A673 (cell line): Measurements from ENCODE around the gene TP53I11. TPM values are rescaled to one million over a fixed set of nuclear protein-coding genes. Genes with fewer than 3 reads are reported as not detected.

ENCODE experiments used
- BruUV-seq: library from RNA; stranded (reverse); fragments of 400-500 nt; replicated peaks from 2 replicates; lab custom pipeline; 2021; lab: Mats Ljungman, UMichigan
- CTCF ChIA-PET: fragments of 300-600 bp; sonication (Branson Sonifier 250); formaldehyde crosslinking; loops from one replicate; lab custom pipeline; 2022; ENCODE audit warnings: antibody characterized with exemption; lab: Charles Lee
- POLR2A ChIA-PET: fragments of 300-600 bp; sonication (Branson Sonifier 250); formaldehyde crosslinking; loops from one replicate; lab custom pipeline; 2022; ENCODE audit warnings: antibody characterized with exemption; ENCODE audit not compliant: low non-redundant PET; lab: Charles Lee
- DNase-seq: peaks from one replicate; pipeline ENCODE4 v3.0.0-alpha.2; 2015; ENCODE audit warnings: low spot score
- H3K27ac ChIP-seq: fragments of 200-600 bp; sonication (generic); 2 replicates; pipeline ENCODE4 v1.5.1; 2016; ENCODE audit warnings: mixed run types, low read depth, mild to moderate bottlenecking, mixed read lengths, antibody characterized with exemption, low read length; ENCODE audit not compliant: poor library complexity, severe bottlenecking
- H3K27me3 ChIP-seq: fragments of 200-600 bp; sonication (generic); replicated peaks from 2 replicates; pipeline ENCODE4 v1.6.1; 2017; ENCODE audit warnings: mixed run types, low read depth, mild to moderate bottlenecking, mixed read lengths, antibody characterized with exemption, low read length; ENCODE audit not compliant: insufficient read depth, poor library complexity
- H3K36me3 ChIP-seq: fragments of 200-600 bp; sonication (generic); 2 replicates; pipeline ENCODE4 v1.6.1; 2016; ENCODE audit warnings: mixed run types, mild to moderate bottlenecking, mixed read lengths, antibody characterized with exemption, low read length; ENCODE audit not compliant: insufficient read depth, poor library complexity, severe bottlenecking
- H3K4me1 ChIP-seq: fragments of 200-600 bp; sonication (generic); 2 replicates; pipeline ENCODE4 v1.6.1; 2017; ENCODE audit warnings: mixed run types, mild to moderate bottlenecking, mixed read lengths, antibody characterized with exemption, low read length; ENCODE audit not compliant: insufficient read depth, poor library complexity, severe bottlenecking
- H3K4me3 ChIP-seq: fragments of 200-600 bp; sonication (generic); 2 replicates; pipeline ENCODE4 v1.5.1; 2016; ENCODE audit warnings: low read depth, mixed run types, mild to moderate bottlenecking, mixed read lengths, low read length; ENCODE audit not compliant: poor library complexity, severe bottlenecking
- H3K9me3 ChIP-seq: fragments of 200-600 bp; sonication (generic); 2 replicates; pipeline ENCODE4 v1.6.1; 2016; ENCODE audit warnings: mixed run types, low read depth, mild to moderate bottlenecking, mixed read lengths, antibody characterized with exemption, low read length; ENCODE audit not compliant: poor library complexity, severe bottlenecking
- EZH2 ChIP-seq: fragments of 200-600 bp; sonication (generic); IDR thresholded peaks from 2 replicates; pipeline ENCODE4 v1.6.1; 2017; ENCODE audit warnings: borderline replicate concordance, low read depth, mild to moderate bottlenecking, mixed read lengths, antibody characterized with exemption, low read length; ENCODE audit not compliant: poor library complexity, severe bottlenecking
- intact Hi-C: fragments of 100-400 bp; cut with micrococcal nuclease; formaldehyde crosslinking; loops from one replicate; pipeline ENCODE4 v1.10.0; 2022; ENCODE audit not compliant: unreplicated experiment
- total RNA-seq: library from RNA; stranded (reverse); gene quantifications from 2 replicates; pipeline ENCODE4 v1.2.3, GENCODE V29; 2021
- TF ChIP-seq, protein P1 (sequence below): fragments of 300-800, 200-600 bp; sonication (generic); conservative IDR thresholded peaks from 2 replicates; pipeline ENCODE4 v1.5.1; 2017; ENCODE audit warnings: low read depth, mild to moderate bottlenecking, antibody characterized with exemption, low read length, moderate library complexity, mixed read lengths

The TP53I11 gene
- total RNA-seq, 1 experiment from 2014 or later = 52.0 TPM

- Histone ChIP-seq H3K27ac (no peak overlapping the region), H3K9me3 (no peaks in the 10 kb centered on the region), H3K36me3 (no peaks in the 10 kb centered on the region), H3K4me3 (no peak overlapping the region), H3K27me3 (no peaks in the 10 kb centered on the region), H3K4me1 (no peaks in the 10 kb centered on the region)
- intact Hi-C loops = no loop called here
- TF ChIP-seq EZH2 = no peak
- TF ChIP-seq, protein P1, sequence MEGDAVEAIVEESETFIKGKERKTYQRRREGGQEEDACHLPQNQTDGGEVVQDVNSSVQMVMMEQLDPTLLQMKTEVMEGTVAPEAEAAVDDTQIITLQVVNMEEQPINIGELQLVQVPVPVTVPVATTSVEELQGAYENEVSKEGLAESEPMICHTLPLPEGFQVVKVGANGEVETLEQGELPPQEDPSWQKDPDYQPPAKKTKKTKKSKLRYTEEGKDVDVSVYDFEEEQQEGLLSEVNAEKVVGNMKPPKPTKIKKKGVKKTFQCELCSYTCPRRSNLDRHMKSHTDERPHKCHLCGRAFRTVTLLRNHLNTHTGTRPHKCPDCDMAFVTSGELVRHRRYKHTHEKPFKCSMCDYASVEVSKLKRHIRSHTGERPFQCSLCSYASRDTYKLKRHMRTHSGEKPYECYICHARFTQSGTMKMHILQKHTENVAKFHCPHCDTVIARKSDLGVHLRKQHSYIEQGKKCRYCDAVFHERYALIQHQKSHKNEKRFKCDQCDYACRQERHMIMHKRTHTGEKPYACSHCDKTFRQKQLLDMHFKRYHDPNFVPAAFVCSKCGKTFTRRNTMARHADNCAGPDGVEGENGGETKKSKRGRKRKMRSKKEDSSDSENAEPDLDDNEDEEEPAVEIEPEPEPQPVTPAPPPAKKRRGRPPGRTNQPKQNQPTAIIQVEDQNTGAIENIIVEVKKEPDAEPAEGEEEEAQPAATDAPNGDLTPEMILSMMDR = no peak
- no peak for DNase-seq
- no TSS peak for BruUV-seq
- ChIA-PET CTCF (interaction anchor here (0.9 kb wide), 1 partner anchor 27 kb away, joined by 3 read pairs; no protein-coding TSS in a partner anchor), POLR2A (no interaction called here)
Observed at GRCh38 chr11:44903518-44903917, 47.2 kb downstream of the TP53I11 start.

GRCh38 chr11:44903035-44903434 lies 47.6 kb downstream of the TP53I11 start:
- no peak for DNase-seq
- Histone ChIP-seq H3K4me1 (no peaks in the 10 kb centered on the region), H3K9me3 (no peaks in the 10 kb centered on the region), H3K36me3 (no peaks in the 10 kb centered on the region), H3K27me3 (no peaks in the 10 kb centered on the region), H3K4me3 (no peak overlapping the region), H3K27ac (no peak overlapping the region)
- TF ChIP-seq, protein P1 = no peak
- TF ChIP-seq EZH2 = no peak
- intact Hi-C loops = no loop called here
- BruUV-seq = no TSS peak
- ChIA-PET CTCF (interaction anchor here (0.9 kb wide), 1 partner anchor 28 kb away, joined by 3 read pairs; no protein-coding TSS in a partner anchor), POLR2A (no interaction called here)

- no peaks in the 10 kb centered on the region for H3K36me3 ChIP-seq
- H3K27ac ChIP-seq = no peak overlapping the region
- H3K9me3 ChIP-seq = no peaks in the 10 kb centered on the region
- intact Hi-C loops = no loop called here
- no peaks in the 10 kb centered on the region for H3K27me3 ChIP-seq
- BruUV-seq = no TSS peak
- no peak for TF ChIP-seq EZH2
- TF ChIP-seq, protein P1 = no peak
- H3K4me1 ChIP-seq = no peaks in the 10 kb centered on the region
- POLR2A ChIA-PET = no interaction called here
- DNase-seq = no peak
- H3K4me3 ChIP-seq = no peak overlapping the region
- CTCF ChIA-PET = no interaction called here
Observed at GRCh38 chr11:44901786-44902185, 48.9 kb downstream of the TP53I11 start.
